Skeletal muscle tissue (tissue), 4 donors: ENCODE data around the gene POLR3GL. TPM values are rescaled to one million over a fixed set of nuclear protein-coding genes. Genes with fewer than 3 reads are reported as not detected.
"Not testable (repeated sequence)": the region's sequence is repeated elsewhere in the genome, so short reads cannot be mapped to it uniquely, and the experiment has no call there.

Experiments used
- H3K27ac ChIP-seq: one replicate; pipeline ENCODE4 v1.7.0; 2013; ENCODE audit warnings: mild to moderate bottlenecking, low read depth, low read length, inconsistent platforms
- H3K27me3 ChIP-seq, 3 donors: one replicate each; pipeline ENCODE4 v1.7.0; 2013; ENCODE audit warnings: low read length in 3 of 3; ENCODE audit not compliant: control insufficient read depth in 3 of 3, insufficient read depth in 3 of 3
- H3K36me3 ChIP-seq, 3 donors: one replicate each; pipeline ENCODE4 v1.7.0; 2013; ENCODE audit warnings: low read length in 3 of 3; ENCODE audit not compliant: control insufficient read depth in 3 of 3, insufficient read depth in 3 of 3
- H3K4me1 ChIP-seq, 3 donors: one replicate each; pipeline ENCODE4 v1.7.0; 2013; ENCODE audit warnings: low read length in 3 of 3, mild to moderate bottlenecking in 3 of 3; ENCODE audit not compliant: control insufficient read depth in 3 of 3, insufficient read depth in 3 of 3
- H3K4me3 ChIP-seq, 3 donors: one replicate each; pipeline ENCODE4 v1.7.0; 2013; ENCODE audit warnings: low read length in 3 of 3
- H3K9ac ChIP-seq, 3 donors: one replicate each; pipeline ENCODE4 v1.7.0; 2013; ENCODE audit warnings: low read length in 3 of 3, mild to moderate bottlenecking in 3 of 3, moderate library complexity in 2 of 3, low read depth in 1 of 3
- H3K9me3 ChIP-seq, 3 donors: one replicate each; pipeline ENCODE4 v1.7.0; 2013; ENCODE audit warnings: low read length in 3 of 3; ENCODE audit not compliant: control insufficient read depth in 3 of 3
- total RNA-seq: library from RNA; depleted of rRNA; stranded (reverse); fragments of >200 nt; gene quantifications from one replicate; pipeline ENCODE4 v1.2.3, GENCODE V29; 2014
- donor health status: Osteomylitis.

POLR3GL gene
- total RNA-seq, 1 donor from 2014 or later = 17.7 TPM

GRCh38 chr1:146022403-146023127 is 58.1 kb downstream of the POLR3GL start:
- H3K27me3 ChIP-seq = no peaks in the 10 kb centered on the region
- peak overlapping the region in 1 of 3 donors; percentile 48 for H3K9ac ChIP-seq
- H3K4me3 ChIP-seq = peak overlapping the region in 1 of 3 donors; percentile 33
- H3K9me3 ChIP-seq = no peaks in the 10 kb centered on the region
- H3K4me1 ChIP-seq = peaks cover 12 to 30% (median 23%) of the 10 kb centered on the region in 3 donors
- H3K36me3 ChIP-seq = peaks cover 7 to 11% (median 7%) of the 10 kb centered on the region in 3 donors
- peak overlapping the region; percentile 99 for H3K27ac ChIP-seq

DNA sequence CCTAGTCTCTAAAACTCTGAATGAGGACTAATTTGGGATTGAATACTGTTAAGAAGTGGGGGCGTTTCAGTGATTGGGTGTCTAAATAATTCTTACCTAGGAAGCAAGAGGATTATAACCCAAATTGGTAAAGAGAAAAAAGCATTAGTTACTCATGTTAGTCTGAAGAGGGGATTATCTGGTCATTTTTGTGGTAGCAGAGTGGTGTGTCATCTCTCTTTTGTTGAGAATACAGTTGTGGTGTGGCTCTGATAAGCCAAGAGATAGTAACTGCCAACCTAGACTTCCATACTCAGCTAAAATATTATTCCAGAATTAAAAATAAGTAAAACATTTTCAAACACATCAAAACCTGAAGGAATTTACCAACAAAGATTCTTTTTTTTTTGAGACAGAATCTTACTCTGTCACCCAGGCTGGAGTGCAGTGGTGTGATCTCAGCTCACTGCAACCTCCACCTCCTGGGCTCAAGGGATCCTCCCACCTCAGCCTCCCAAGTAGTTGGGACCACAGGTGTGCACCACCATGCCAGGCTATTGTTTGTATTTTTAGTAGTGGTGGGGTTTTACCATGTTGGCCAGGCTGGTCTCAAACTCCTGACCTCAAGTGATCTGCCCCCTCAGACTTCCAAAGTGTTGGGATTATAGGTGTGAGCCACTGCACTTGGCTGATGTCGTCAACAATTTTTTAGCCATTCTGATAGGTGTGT is 61.5 kb downstream of the POLR3GL start:
- H3K27me3 ChIP-seq, H3K36me3 ChIP-seq, H3K9me3 ChIP-seq, H3K4me3 ChIP-seq, H3K9ac ChIP-seq: not testable (repeated sequence)
- peak overlapping the region; percentile 18 for H3K27ac ChIP-seq
- peaks cover 4 to 12% (median 12%) of the 10 kb centered on the region in 3 donors for H3K4me1 ChIP-seq

GRCh38 chr1:146026650-146027049 is 62.2 kb downstream of the POLR3GL start:
- H3K9me3 ChIP-seq, H3K27ac ChIP-seq: not testable (repeated sequence)

More at GRCh38 chr1:146026650-146027049, 62.2 kb downstream of the POLR3GL start:
- H3K4me3 ChIP-seq, H3K36me3 ChIP-seq, H3K9ac ChIP-seq, H3K27me3 ChIP-seq: not testable (repeated sequence)
- H3K4me1 ChIP-seq = peaks cover 4 to 12% (median 12%) of the 10 kb centered on the region in 3 donors

Other genes with a start within 250 kb of the POLR3GL start
- gene CD160, start 245.2 kb upstream of the POLR3GL start, total RNA-seq = under 0.01 TPM
- 13.6 TPM for gene RNF115, start 140.6 kb upstream of the POLR3GL start, total RNA-seq
- gene POLR3C, start 140.5 kb upstream of the POLR3GL start, total RNA-seq = 22.4 TPM
- 8.9 TPM for gene NUDT17, start 119.1 kb upstream of the POLR3GL start, total RNA-seq
- 5.7 TPM for gene PIAS3, start 105.6 kb upstream of the POLR3GL start, total RNA-seq
- gene ANKRD35, start 78.8 kb upstream of the POLR3GL start, total RNA-seq = 1.6 TPM
- gene ITGA10, start 54.6 kb upstream of the POLR3GL start, total RNA-seq = 3.1 TPM
- gene PEX11B, start 46.0 kb upstream of the POLR3GL start, total RNA-seq = 26.6 TPM
- gene RBM8A, start 37.2 kb upstream of the POLR3GL start, total RNA-seq = 36.5 TPM
- 16.2 TPM for gene LIX1L, start 6.7 kb upstream of the POLR3GL start, total RNA-seq
- gene ANKRD34A, start 115 bp upstream of the POLR3GL start, total RNA-seq = under 0.01 TPM
- 536 TPM for gene TXNIP, start 31.9 kb downstream of the POLR3GL start, total RNA-seq
- 439 TPM for gene HJV, start 57.0 kb downstream of the POLR3GL start, total RNA-seq
- gene NBPF10, start 180.1 kb downstream of the POLR3GL start, total RNA-seq = 1.6 TPM